Suprapubic skin (tissue), 4 donors: ENCODE results near the gene CLCN5. TPM values are rescaled to one million over a fixed set of nuclear protein-coding genes. Genes with fewer than 3 reads are reported as not detected.

Experiments used
- DNase-seq, 2 donors: peaks; one replicate each; pipeline ENCODE4 v3.0.0-alpha.2; 2019; ENCODE audit warnings: low spot score in 2 of 2
- H3K27ac ChIP-seq: fragments of 200-600 bp; sonication (generic); one replicate; pipeline ENCODE4 v1.5.1; 2019
- H3K27me3 ChIP-seq: fragments of 200-600 bp; sonication (generic); one replicate; pipeline ENCODE4 v1.5.1; 2019
- H3K36me3 ChIP-seq: fragments of 200-600 bp; sonication (generic); one replicate; pipeline ENCODE4 v1.5.1; 2019
- H3K4me1 ChIP-seq: fragments of 200-600 bp; sonication (generic); one replicate; pipeline ENCODE4 v1.5.1; 2019
- H3K4me3 ChIP-seq: fragments of 200-600 bp; sonication (generic); one replicate; pipeline ENCODE4 v1.5.1; 2019; ENCODE audit warnings: mild to moderate bottlenecking
- H3K9me3 ChIP-seq: fragments of 200-600 bp; sonication (generic); one replicate; pipeline ENCODE4 v1.5.1; 2019
- CTCF ChIP-seq, 2 donors: fragments of 200-600 bp in 1 of 2; fragments of 450-650 bp in 1 of 2; sonication (generic) in 1 of 2; IDR thresholded peaks; one replicate each; pipeline ENCODE4 v1.5.1; 2016 to 2019; ENCODE audit warnings: antibody characterized with exemption in 2 of 2, mild to moderate bottlenecking in 1 of 2, moderate library complexity in 1 of 2
- EP300 ChIP-seq: sonication (generic); formaldehyde crosslinking; IDR thresholded peaks from one replicate; pipeline ENCODE4 v1.6.1; 2017; ENCODE audit warnings: antibody characterized with exemption
- POLR2A ChIP-seq, 2 donors: fragments of 450-650 bp; IDR thresholded peaks; one replicate each; pipeline ENCODE4 v1.6.1; 2017; ENCODE audit warnings: antibody characterized with exemption in 2 of 2, mild to moderate bottlenecking in 2 of 2, moderate library complexity in 2 of 2
- POLR2AphosphoS5 ChIP-seq, 3 donors: sonication (generic); formaldehyde crosslinking; IDR thresholded peaks; one replicate each; pipeline ENCODE4 v1.6.1; 2017; ENCODE audit warnings: antibody characterized with exemption in 3 of 3
- WGBS: methylation state at CpG from one replicate; pipeline ENCODE4 v1.1.5; 2018; 5-methylcytosine and 5-hydroxymethylcytosine counted together
- total RNA-seq, 4 donors: library from RNA; depleted of rRNA; stranded (reverse); fragments of >200 nt; gene quantifications; one replicate each; pipeline ENCODE4 v1.1.0, GENCODE V29; 2016

Gene CLCN5
- total RNA-seq, 4 donors from 2014 or later: 6.9 to 24.1 (median 11.5) TPM

GRCh38 chrX:50081282-50081889 lies 159.0 kb downstream of the CLCN5 start:
- no peak overlapping the region for H3K4me3 ChIP-seq
- H3K27ac ChIP-seq: no peak overlapping the region
- no peaks in the 10 kb centered on the region for H3K27me3 ChIP-seq
- TF ChIP-seq POLR2A (IDR thresholded peaks at IDR 0.05) (no peak), POLR2AphosphoS5 (IDR thresholded peaks at IDR 0.05) (no peak), EP300 (no peak), CTCF (IDR thresholded peaks at IDR 0.05) (no peak)
- H3K9me3 ChIP-seq: no peaks in the 10 kb centered on the region
- no peaks in the 10 kb centered on the region for H3K36me3 ChIP-seq
- WGBS: 37% methylated on average over 3 of the region's 3 CpGs
- DNase-seq: no peak
- H3K4me1 ChIP-seq: no peaks in the 10 kb centered on the region

GRCh38 chrX:50082741-50083140 lies 160.3 kb downstream of the CLCN5 start:
- WGBS: 77% methylated on average over 2 of the region's 2 CpGs
- Histone ChIP-seq H3K4me1 (no peaks in the 10 kb centered on the region), H3K9me3 (no peaks in the 10 kb centered on the region), H3K27me3 (no peaks in the 10 kb centered on the region), H3K4me3 (no peak overlapping the region), H3K36me3 (no peaks in the 10 kb centered on the region), H3K27ac (no peak overlapping the region)
- no peak for DNase-seq
- TF ChIP-seq POLR2A (IDR thresholded peaks at IDR 0.05) (no peak), CTCF (IDR thresholded peaks at IDR 0.05) (no peak), POLR2AphosphoS5 (IDR thresholded peaks at IDR 0.05) (no peak), EP300 (no peak)

- WGBS: 66% methylated on average over 3 of the region's 3 CpGs
- no peak for DNase-seq
- no peak overlapping the region for H3K4me3 ChIP-seq
- no peaks in the 10 kb centered on the region for H3K36me3 ChIP-seq
- TF ChIP-seq POLR2AphosphoS5 (IDR thresholded peaks at IDR 0.05) (no peak), POLR2A (IDR thresholded peaks at IDR 0.05) (no peak), EP300 (no peak), CTCF (IDR thresholded peaks at IDR 0.05) (no peak)
- H3K27ac ChIP-seq: no peak overlapping the region
- H3K4me1 ChIP-seq: no peaks in the 10 kb centered on the region
- no peaks in the 10 kb centered on the region for H3K9me3 ChIP-seq
- no peaks in the 10 kb centered on the region for H3K27me3 ChIP-seq
Measured at GRCh38 chrX:50088645-50089044, 166.2 kb downstream of the CLCN5 start.

GRCh38 chrX:50093625-50094024 lies 171.2 kb downstream of the CLCN5 start:
- TF ChIP-seq POLR2AphosphoS5 (IDR thresholded peaks at IDR 0.05): no peak
- no peak for TF ChIP-seq POLR2A (IDR thresholded peaks at IDR 0.05)
- Histone ChIP-seq H3K9me3 (no peaks in the 10 kb centered on the region), H3K4me3 (no peak overlapping the region), H3K27me3 (no peaks in the 10 kb centered on the region), H3K27ac (no peak overlapping the region), H3K36me3 (no peaks in the 10 kb centered on the region), H3K4me1 (no peaks in the 10 kb centered on the region)
- WGBS: 81% methylated on average over 4 of the region's 4 CpGs
- no peak for DNase-seq

GRCh38 chrX:50097071-50097470 lies 174.7 kb downstream of the CLCN5 start:
- Histone ChIP-seq H3K36me3 (no peaks in the 10 kb centered on the region), H3K4me3 (no peak overlapping the region), H3K9me3 (no peaks in the 10 kb centered on the region), H3K27ac (no peak overlapping the region), H3K27me3 (no peaks in the 10 kb centered on the region), H3K4me1 (no peaks in the 10 kb centered on the region)
- DNase-seq: no peak
- WGBS: 61% methylated on average over 4 of the region's 4 CpGs
- TF ChIP-seq POLR2AphosphoS5 (IDR thresholded peaks at IDR 0.05) (no peak), CTCF (IDR thresholded peaks at IDR 0.05) (no peak), EP300 (no peak), POLR2A (IDR thresholded peaks at IDR 0.05) (no peak)

GRCh38 chrX:50098241-50098640 lies 175.8 kb downstream of the CLCN5 start:
- Histone ChIP-seq H3K36me3 (no peaks in the 10 kb centered on the region), H3K4me3 (no peak overlapping the region), H3K27me3 (no peaks in the 10 kb centered on the region), H3K9me3 (no peaks in the 10 kb centered on the region), H3K4me1 (no peaks in the 10 kb centered on the region), H3K27ac (no peak overlapping the region)
- DNase-seq: no peak
- no peak for TF ChIP-seq EP300
- no peak for TF ChIP-seq CTCF (IDR thresholded peaks at IDR 0.05)
- no peak for TF ChIP-seq POLR2AphosphoS5 (IDR thresholded peaks at IDR 0.05)
- TF ChIP-seq POLR2A (IDR thresholded peaks at IDR 0.05): no peak
- 50% methylated on average over 3 of the region's 3 CpGs for WGBS
